TTC549 (cell line): ENCODE measurements around the gene INPP4A.

Experiments
- FAIRE-seq: peaks from 2 replicates; lab custom pipeline; 2012; peaks lifted over from hg19 to GRCh38; lab: Jason Lieb, UNC

Gene INPP4A

GRCh38 chr2:98460573-98461497, 16.2 kb downstream of the INPP4A start:
- FAIRE-seq, result no peak

DNA sequence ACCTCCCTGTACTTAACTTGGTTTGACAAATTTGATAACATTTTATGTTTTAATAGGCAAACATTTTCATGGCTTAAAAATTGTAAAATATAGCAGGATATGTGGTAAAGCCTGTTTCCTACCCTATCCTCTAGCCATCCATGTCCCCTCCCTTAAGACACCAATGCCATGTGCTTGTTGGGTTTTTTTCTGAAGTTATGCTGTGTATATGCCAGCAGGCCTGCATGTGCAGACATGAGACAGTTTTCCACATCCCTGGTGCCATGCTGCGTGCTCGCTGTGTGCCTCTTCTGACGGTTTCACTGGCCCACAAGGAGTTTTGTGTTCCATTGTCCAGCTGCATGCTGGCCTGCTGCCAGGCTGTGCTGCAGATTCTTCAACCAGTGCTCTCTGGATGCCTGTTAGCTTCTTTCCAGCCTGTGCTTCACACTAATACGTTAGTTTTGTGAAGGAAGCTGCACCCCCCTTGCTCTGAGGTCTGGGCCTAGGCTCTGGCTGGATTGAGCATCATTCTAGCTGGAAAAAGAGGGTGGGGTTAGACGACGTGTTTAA, 16.9 kb downstream of the INPP4A start:
- no peak for FAIRE-seq

DNA sequence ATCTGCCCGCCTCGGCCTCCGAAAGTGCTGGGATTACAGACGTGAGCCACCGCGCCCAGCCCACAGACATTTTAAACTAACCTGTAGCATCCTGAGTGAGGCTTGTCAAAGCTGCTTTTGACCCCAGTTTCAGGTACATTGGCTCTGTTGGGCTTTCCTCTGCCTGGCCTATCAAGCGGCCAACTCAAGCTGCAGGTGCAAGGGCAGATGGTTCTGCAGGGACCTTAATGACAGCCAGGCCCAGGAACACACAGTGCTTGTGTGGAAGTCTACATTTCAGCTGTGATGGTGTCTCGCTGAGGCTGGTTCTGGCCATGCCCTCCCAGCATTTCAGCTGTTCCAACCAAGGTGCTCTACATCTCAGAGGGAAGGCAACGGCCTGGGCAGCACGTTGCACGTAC, 18.4 kb downstream of the INPP4A start:
- no peak for FAIRE-seq

DNA sequence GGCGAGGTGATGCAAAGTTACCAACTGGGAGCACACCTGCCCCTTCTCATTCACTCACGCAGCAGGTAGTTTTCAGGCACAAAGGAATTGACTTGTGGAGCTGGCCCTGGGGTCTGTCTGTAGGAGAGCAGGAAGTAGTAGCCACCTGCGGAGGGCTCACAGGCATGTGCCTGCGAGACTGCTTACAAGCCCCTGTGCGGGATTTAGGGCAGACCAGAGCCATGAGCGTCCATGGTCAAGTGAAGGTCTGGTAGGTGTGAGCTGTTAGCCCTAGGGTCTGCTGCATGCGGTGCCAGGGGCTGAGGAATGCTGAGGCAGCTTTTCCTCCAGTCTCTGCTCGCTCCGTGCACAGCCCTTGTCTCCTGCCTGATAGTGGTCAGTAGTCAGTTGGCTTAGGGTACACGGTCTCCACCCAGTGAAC, 18.9 kb downstream of the INPP4A start:
- FAIRE-seq, result no peak

DNA sequence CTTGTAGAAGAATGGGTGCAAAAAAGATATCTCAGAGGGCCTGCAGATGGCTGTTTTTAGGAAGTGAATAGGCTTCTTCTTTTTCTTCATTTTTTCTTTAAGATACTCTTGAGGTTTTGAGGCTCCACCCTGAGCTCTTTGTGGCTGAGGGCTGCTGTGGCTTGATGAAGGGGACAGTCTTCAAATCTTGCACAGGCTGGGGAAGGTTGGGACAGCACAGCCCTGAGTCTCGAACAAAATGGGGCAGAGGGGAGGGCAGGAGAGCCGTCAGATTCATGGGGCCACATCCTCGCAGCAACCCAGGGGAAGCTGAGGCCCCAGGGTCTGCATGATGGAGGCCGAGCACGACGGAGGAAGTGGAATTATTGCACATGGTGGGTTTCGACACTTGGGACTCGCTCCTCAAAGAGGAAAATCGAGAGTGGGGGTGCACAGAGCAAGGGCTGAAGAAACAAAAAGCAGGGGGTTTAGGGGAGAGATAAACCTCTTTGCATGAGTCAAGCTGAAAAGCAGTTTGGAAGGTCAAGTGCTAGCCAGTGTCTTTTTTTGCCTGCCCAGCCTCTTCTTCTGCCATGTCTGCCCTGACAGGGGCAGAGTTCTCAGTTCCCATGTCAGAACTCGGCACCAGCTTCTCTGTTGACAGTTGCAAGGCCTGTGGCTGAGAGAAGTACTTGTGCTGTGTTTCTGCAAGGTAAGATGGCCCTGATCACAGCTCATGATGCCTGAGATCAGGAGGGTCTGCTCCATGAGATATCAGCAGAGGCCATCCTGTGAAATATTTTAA, 19.5 kb downstream of the INPP4A start:
- FAIRE-seq, result no peak

- FAIRE-seq, result no peak
These were observed 20.2 kb downstream of the INPP4A start for GRCh38 chr2:98464772-98465310.

DNA sequence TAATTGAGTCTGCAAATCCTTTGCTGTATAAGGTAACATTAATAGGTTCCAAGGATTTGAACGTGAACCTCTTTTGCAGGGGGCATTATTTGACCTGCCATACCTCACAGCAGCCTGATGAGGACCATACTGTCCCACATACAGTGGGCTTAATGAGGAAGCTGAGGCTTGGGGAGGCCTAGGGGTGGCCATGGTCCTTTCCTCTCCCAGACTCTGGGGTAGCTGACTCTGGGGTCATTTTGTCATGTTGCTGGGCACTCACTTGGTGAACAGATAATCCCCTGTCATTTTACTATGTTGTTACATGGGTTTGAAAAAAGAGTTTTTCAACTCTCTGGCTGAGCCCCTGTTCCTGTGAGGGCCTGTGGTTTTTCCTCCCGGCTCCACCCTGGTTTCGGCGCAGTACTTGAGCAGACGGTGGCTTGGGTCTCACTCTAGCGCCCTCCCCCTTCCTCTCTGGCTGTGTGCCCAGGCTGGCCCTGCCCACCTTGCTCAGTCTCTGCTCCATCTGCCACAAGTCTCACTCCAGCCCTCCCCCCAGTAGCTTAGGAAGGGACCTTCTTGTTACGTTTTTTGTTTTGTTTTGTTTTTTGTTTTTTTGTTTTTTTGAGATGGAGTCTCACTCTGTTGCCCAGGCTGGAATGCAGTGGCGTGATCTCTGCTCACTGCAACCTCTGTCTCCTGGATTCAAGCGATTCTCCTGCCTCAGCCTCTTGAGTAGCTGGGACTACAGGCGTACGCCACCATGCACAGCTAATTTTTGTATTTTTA, 21.0 kb downstream of the INPP4A start:
- no peak for FAIRE-seq

GRCh38 chr2:98467082-98467536, 22.5 kb downstream of the INPP4A start:
- FAIRE-seq, result no peak

- no peak for FAIRE-seq
These were observed 23.0 kb downstream of the INPP4A start for GRCh38 chr2:98467652-98468051.

DNA sequence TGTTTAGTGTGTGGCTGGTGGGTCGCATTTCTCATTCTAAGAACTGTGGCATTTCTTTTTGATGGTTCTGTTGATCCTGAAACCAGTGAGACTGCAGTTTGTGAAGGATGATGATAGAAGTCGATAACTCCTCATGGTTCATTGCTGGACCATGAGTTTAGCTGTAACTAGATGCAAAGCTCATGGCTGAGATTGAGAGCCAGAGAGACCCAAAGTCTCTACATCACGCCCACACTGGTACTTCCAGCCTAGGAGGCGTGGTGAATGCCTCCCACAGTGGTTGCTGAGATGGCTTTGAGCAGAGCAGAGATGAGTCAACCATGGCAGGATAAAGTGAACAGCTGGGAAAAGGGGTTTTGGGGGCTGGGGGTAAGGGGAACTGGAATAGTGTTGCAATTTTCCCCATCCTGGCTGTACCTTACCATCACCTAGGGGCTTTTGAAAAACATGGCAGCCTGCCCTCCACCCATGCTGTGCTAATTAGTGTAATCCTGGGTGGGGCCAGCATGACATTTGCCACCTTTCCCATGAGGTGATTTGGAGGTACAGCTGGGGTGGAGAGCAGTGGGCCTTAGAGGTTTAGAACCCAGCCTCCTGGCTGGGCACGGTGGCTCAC, 24.1 kb downstream of the INPP4A start:
- FAIRE-seq, result no peak

DNA sequence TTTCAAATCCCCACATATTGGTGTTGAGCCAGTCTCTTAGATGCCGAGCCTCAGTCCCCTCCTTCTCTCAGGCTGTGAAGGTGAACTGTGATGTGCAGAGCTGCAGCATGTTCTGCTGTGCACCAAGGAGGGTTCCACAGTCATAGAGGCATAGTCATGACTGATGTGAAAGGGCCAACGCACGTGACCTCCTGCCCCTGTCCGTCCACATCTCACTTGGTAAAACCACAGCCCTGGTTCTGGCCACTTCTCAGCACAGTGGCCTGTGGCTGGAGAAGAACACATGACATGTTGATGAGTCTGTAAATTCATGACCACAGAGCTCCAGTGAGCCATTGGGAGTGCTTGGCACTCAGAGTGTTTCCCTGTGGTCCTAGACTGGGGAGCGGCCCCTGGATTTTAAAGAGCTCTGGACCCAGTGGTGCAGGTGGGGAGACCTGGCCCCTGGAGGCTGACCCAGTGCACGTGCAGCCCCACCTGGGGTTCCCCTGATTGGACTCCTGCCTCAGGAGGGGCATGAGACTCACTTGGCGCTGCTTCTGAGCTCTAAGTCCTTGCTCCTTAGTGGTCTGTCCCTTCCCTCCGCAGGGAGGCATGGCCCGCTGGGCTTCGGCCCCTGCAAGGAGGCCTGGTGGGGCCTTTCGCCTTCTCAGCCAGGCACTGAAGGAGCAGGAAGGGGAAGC, 25.3 kb downstream of the INPP4A start:
- FAIRE-seq, result no peak

GRCh38 chr2:98470851-98471255, 26.2 kb downstream of the INPP4A start:
- FAIRE-seq, result no peak

GRCh38 chr2:98471402-98472131, 26.9 kb downstream of the INPP4A start:
- no peak for FAIRE-seq

DNA sequence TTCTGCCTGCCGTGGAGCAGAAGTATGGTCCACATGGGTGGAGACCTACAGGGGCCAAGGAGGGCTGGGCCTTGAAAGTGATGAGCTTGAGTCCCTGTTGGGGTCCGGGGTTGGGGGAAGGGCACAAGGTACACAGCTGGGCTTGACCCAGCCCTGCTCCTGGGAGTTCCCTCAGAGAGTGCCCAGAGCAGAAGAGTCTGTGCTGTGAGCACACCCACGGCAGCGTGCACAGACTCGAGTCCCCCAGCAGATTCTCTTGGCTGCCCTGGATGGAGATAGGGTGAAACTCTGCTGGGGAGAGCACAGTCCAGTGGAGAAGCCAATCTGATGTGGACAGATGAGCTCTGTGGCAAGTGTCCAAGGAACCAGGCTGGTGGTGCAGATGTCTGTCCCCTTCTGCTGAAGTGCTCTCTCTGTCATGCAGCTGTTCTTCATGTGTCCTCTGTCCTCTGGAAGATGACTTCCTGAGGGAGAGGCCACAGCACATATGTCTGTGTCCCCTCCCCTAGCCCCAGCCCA, 27.5 kb downstream of the INPP4A start:
- FAIRE-seq, result no peak

- FAIRE-seq, result no peak
These were observed 28.5 kb downstream of the INPP4A start for GRCh38 chr2:98472961-98473746.

- no peak for FAIRE-seq
These were observed 29.5 kb downstream of the INPP4A start for GRCh38 chr2:98473995-98474780.

DNA sequence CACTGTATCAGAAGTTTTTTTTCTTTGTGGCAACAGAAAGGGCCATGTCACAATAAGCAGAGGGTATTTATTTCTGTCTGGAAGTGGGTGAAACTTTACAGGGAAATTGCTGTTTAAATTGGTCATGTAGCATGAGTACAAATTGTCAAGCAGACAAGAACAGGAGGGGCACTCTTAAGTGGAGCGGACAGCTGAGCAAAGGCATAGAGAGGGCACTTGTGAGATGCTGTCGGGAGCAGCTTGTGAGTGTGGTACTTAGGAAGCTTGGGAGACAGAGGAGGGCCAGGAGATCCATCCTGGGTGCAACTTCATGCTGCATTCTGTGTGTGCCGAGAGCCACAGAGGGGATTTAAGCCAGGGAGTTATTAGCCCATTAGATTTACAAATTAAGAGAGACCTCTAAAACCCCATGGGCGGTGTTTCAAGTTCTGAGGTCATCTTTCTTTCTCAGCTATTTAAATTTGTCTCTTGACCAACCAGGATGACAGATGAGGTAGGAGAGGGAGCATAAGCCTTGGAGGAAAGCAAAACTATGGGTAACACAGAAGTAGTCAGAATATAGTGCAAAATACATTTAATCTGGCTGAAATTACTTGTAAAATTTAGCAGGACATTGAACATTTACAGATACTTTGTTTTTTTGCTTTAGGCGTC, 30.4 kb downstream of the INPP4A start:
- FAIRE-seq, result no peak
